Measurements from ENCODE around the gene MYO7A. TPM values are rescaled to one million over a fixed set of nuclear protein-coding genes. Genes with fewer than 3 reads are reported as not detected.

MYO7A gene
- total and polyA plus RNA-seq, 2 donors (not counting 1 experiment from before 2014, with no cell fraction given) = 0.03 to 0.07 TPM

- CTCF ChIA-PET = no interaction called here
- Histone ChIP-seq H3K4me1 (ENCODE audit: control insufficient read depth in 2 of 2, insufficient read depth in 2 of 2, low read length in 2 of 2) (no peaks in the 10 kb centered on the region), H3K36me3 (replicated peaks in 1 of 2; ENCODE audit: control extremely low read depth in 1 of 2, control insufficient read depth in 1 of 2, extremely low read depth in 1 of 2, insufficient read depth in 2 of 2, low read length in 1 of 2) (no peaks in the 10 kb centered on the region), H3K4me3 (ENCODE audit: control extremely low read depth in 1 of 5, extremely low read depth in 1 of 5, insufficient read depth in 1 of 5, low read depth in 2 of 5, low read length in 4 of 5) (no peak overlapping the region), H4K20me1 (ENCODE audit: control insufficient read depth, insufficient read depth, low read length, poor library complexity, severe bottlenecking) (no peaks in the 10 kb centered on the region), H2AFZ (ENCODE audit: insufficient read depth, low read depth, low read length, poor library complexity, severe bottlenecking) (no peak overlapping the region), H3K27ac (ENCODE audit: low read length in 2 of 2) (no peak overlapping the region), H3K9me3 (ENCODE audit: control extremely low read depth in 1 of 3, control insufficient read depth in 2 of 3, insufficient read depth in 1 of 3, low read length in 2 of 3) (no peaks in the 10 kb centered on the region), H3K4me2 (replicated peaks; ENCODE audit: low read depth, low read length, poor library complexity, severe bottlenecking) (no peak overlapping the region), H3K27me3 (replicated peaks in 1 of 4; ENCODE audit: control extremely low read depth in 1 of 4, control insufficient read depth in 3 of 4, insufficient read depth in 4 of 4, low read length in 3 of 4) (no peaks in the 10 kb centered on the region), H3K79me2 (ENCODE audit: control insufficient read depth, insufficient read depth, low read length) (no peaks in the 10 kb centered on the region), H3K9ac (ENCODE audit: low read length) (no peak overlapping the region)
- no peak for TF ChIP-seq EZH2 (IDR thresholded peaks at IDR 0.05; ENCODE audit: borderline replicate concordance, insufficient read depth, low read depth, low read length, poor library complexity, severe bottlenecking)
- ATAC-seq (ENCODE audit: low read depth) (no peak), DNase-seq (no peak)
- Mint-ChIP-seq H3K27ac (no peak overlapping the region), H3K4me3 (no peak overlapping the region), H3K9me3 (ENCODE audit: insufficient read depth) (no peaks in the 10 kb centered on the region), H3K27me3 (no peaks in the 10 kb centered on the region), H3K4me1 (no peaks in the 10 kb centered on the region)
- WGBS (ENCODE audit: insufficient coverage) = 91% methylated on average over 4 of the region's 6 CpGs
- intact Hi-C loops (cut with micrococcal nuclease) = no loop called here
- POLR2A ChIA-PET = no interaction called here
Observed at GRCh38 chr11:77163271-77163670, 35.2 kb downstream of the MYO7A start.

- CTCF ChIA-PET = no interaction called here
- H3K4me1 Mint-ChIP-seq = no peaks in the 10 kb centered on the region
- H3K36me3 ChIP-seq (replicated peaks in 1 of 2; ENCODE audit: control extremely low read depth in 1 of 2, control insufficient read depth in 1 of 2, extremely low read depth in 1 of 2, insufficient read depth in 2 of 2, low read length in 1 of 2) = no peaks in the 10 kb centered on the region
- DNase-seq (no peak), ATAC-seq (ENCODE audit: low read depth) (no peak)
- POLR2A ChIA-PET = no interaction called here
- no peak overlapping the region for H3K4me3 ChIP-seq (ENCODE audit: control extremely low read depth in 1 of 5, extremely low read depth in 1 of 5, insufficient read depth in 1 of 5, low read depth in 2 of 5, low read length in 4 of 5)
- H3K4me2 ChIP-seq (replicated peaks; ENCODE audit: low read depth, low read length, poor library complexity, severe bottlenecking) = no peak overlapping the region
- no peak overlapping the region for H3K4me3 Mint-ChIP-seq
- H3K4me1 ChIP-seq (ENCODE audit: control insufficient read depth in 2 of 2, insufficient read depth in 2 of 2, low read length in 2 of 2) = no peaks in the 10 kb centered on the region
- no peaks in the 10 kb centered on the region for H4K20me1 ChIP-seq (ENCODE audit: control insufficient read depth, insufficient read depth, low read length, poor library complexity, severe bottlenecking)
- no peaks in the 10 kb centered on the region for H3K79me2 ChIP-seq (ENCODE audit: control insufficient read depth, insufficient read depth, low read length)
- no peak overlapping the region for H2AFZ ChIP-seq (ENCODE audit: insufficient read depth, low read depth, low read length, poor library complexity, severe bottlenecking)
- no peaks in the 10 kb centered on the region for H3K27me3 ChIP-seq (replicated peaks in 1 of 4; ENCODE audit: control extremely low read depth in 1 of 4, control insufficient read depth in 3 of 4, insufficient read depth in 4 of 4, low read length in 3 of 4)
- no peaks in the 10 kb centered on the region for H3K27me3 Mint-ChIP-seq
- H3K9me3 ChIP-seq (ENCODE audit: control extremely low read depth in 1 of 3, control insufficient read depth in 2 of 3, insufficient read depth in 1 of 3, low read length in 2 of 3) = no peaks in the 10 kb centered on the region
- H3K27ac Mint-ChIP-seq = no peak overlapping the region
- intact Hi-C loops (cut with micrococcal nuclease) = no loop called here
- no peak overlapping the region for H3K27ac ChIP-seq (ENCODE audit: low read length in 2 of 2)
- no peaks in the 10 kb centered on the region for H3K9me3 Mint-ChIP-seq (ENCODE audit: insufficient read depth)
- 78% methylated on average over 4 of the region's 5 CpGs for WGBS (ENCODE audit: insufficient coverage)
- H3K9ac ChIP-seq (ENCODE audit: low read length) = no peak overlapping the region
- TF ChIP-seq CTCF (IDR thresholded peaks at IDR 0.05) (no peak), EZH2 (IDR thresholded peaks at IDR 0.05; ENCODE audit: borderline replicate concordance, insufficient read depth, low read depth, low read length, poor library complexity, severe bottlenecking) (no peak)
Observed at GRCh38 chr11:77165066-77165465, 37.0 kb downstream of the MYO7A start.
